Common myeloid progenitor, CD34-positive (primary cell): ENCODE measurements around the gene CASD1. TPM values are rescaled to one million over a fixed set of nuclear protein-coding genes. Genes with fewer than 3 reads are reported as not detected.

Experiments
- CTCF ChIA-PET: fragments of 350-600 bp; sonication (Branson Sonifier 250); formaldehyde crosslinking; loops from one replicate; lab custom pipeline; 2021; ENCODE audit warnings: antibody characterized with exemption; lab: Charles Lee
- POLR2A ChIA-PET: fragments of 350-600 bp; sonication (Branson Sonifier 250); formaldehyde crosslinking; loops from one replicate; lab custom pipeline; 2021; ENCODE audit warnings: antibody characterized with exemption; lab: Charles Lee
- DNase-seq, 3 donors: peaks; one replicate each; pipeline versions ENCODE4 v3.0.0 to v3.0.0-alpha.2; 2013
- H3K27ac ChIP-seq, 2 experiments: 1 replicate in 1 of 2; 2 replicates in 1 of 2; pipeline ENCODE4 v1.7.0; 2013; ENCODE audit warnings: inconsistent platforms in 2 of 2, low read length in 2 of 2, mild to moderate bottlenecking in 2 of 2, low read depth in 1 of 2, moderate library complexity in 1 of 2; ENCODE audit not compliant: severe bottlenecking in 2 of 2, insufficient read depth in 1 of 2, poor library complexity in 1 of 2
- H3K27me3 ChIP-seq, 5 experiments: replicated peaks in 2 of 5; 1 replicate in 3 of 5; 2 replicates in 2 of 5; pipeline versions ENCODE4 v1.6.1 to v1.7.0; 2013; ENCODE audit warnings: low read length in 4 of 5, mild to moderate bottlenecking in 2 of 5, moderate library complexity in 2 of 5, inconsistent platforms in 1 of 5; ENCODE audit not compliant: insufficient read depth in 5 of 5, control insufficient read depth in 4 of 5
- H3K36me3 ChIP-seq, 4 experiments: 1 replicate in 2 of 4; 2 replicates in 2 of 4; pipeline versions ENCODE4 v1.6.1 to v1.7.0; 2013; ENCODE audit warnings: low read length in 3 of 4, control low read depth in 1 of 4, mild to moderate bottlenecking in 1 of 4; ENCODE audit not compliant: control insufficient read depth in 4 of 4, insufficient read depth in 4 of 4
- H3K4me1 ChIP-seq, 4 experiments: 1 replicate in 3 of 4; 2 replicates in 1 of 4; pipeline versions ENCODE4 v1.6.1 to v1.7.1; 2013; ENCODE audit warnings: low read length in 3 of 4, mild to moderate bottlenecking in 3 of 4, control low read depth in 1 of 4, inconsistent platforms in 1 of 4, moderate library complexity in 1 of 4; ENCODE audit not compliant: control insufficient read depth in 4 of 4, insufficient read depth in 4 of 4; ENCODE audit errors: control extremely low read depth in 1 of 4
- H3K4me3 ChIP-seq, 7 experiments: 1 replicate in 4 of 7; 2 replicates in 3 of 7; pipeline versions ENCODE4 v1.5.1 to v1.7.0; 2013; ENCODE audit warnings: mild to moderate bottlenecking in 7 of 7, low read length in 6 of 7, moderate library complexity in 6 of 7, inconsistent platforms in 2 of 7, low read depth in 2 of 7, control low read depth in 1 of 7; ENCODE audit not compliant: insufficient read depth in 4 of 7, control insufficient read depth in 1 of 7; ENCODE audit errors: extremely low read depth in 1 of 7
- H3K9me3 ChIP-seq, 5 experiments: 1 replicate in 4 of 5; 2 replicates in 1 of 5; pipeline versions ENCODE4 v1.6.1 to v1.7.1; 2013; ENCODE audit warnings: low read length in 4 of 5, mild to moderate bottlenecking in 2 of 5, inconsistent platforms in 1 of 5, low read depth in 1 of 5, moderate library complexity in 1 of 5; ENCODE audit not compliant: control insufficient read depth in 4 of 5, insufficient read depth in 2 of 5; ENCODE audit errors: control extremely low read depth in 1 of 5
- WGBS: methylation state at CpG from one replicate; pipeline ENCODE4 v1.1.5; 2013; ENCODE audit not compliant: insufficient coverage; 5-methylcytosine and 5-hydroxymethylcytosine counted together
- polyA plus RNA-seq: library from polyadenylated mRNA; unstranded; fragments of 120-200 nt; gene quantifications from one replicate; pipeline ENCODE4 v1.2.1, GENCODE V29; 2013

Gene CASD1
- 39.9 TPM for polyA plus RNA-seq

GRCh38 chr7:94509264-94509886, at the start of gene CASD1:
CASD1 (plus strand) TSS chr7:94509809; CDS start chr7:94510085, 276 bp downstream.
- H3K9me3 ChIP-seq: no peaks in the 10 kb centered on the region
- H3K27me3 ChIP-seq: no peaks in the 10 kb centered on the region
- POLR2A ChIA-PET: no interaction called here
- peak within 1 kb of the TSS; percentile 85 to 94 for H3K27ac ChIP-seq
- DNase-seq: peak; percentile 50 to 86 (median 80)
- peaks cover 12 to 37% (median 22%) of the 10 kb centered on the region in 4 experiments for H3K4me1 ChIP-seq
- H3K4me3 ChIP-seq: peak within 1 kb of the TSS; percentile 77 to 90 (median 88)
- 6% methylated on average over 18 of the region's 40 CpGs for WGBS
- H3K36me3 ChIP-seq: peaks cover 0 to 2% (median 0%) of the 10 kb centered on the region in 4 experiments
- CTCF ChIA-PET: no interaction called here

GRCh38 chr7:94466516-94466915, 43.1 kb upstream of the CASD1 start:
- Histone ChIP-seq H3K9me3 (peaks cover 0 to under 1% (median 0%) of the 10 kb centered on the region in 5 experiments), H3K36me3 (no peaks in the 10 kb centered on the region), H3K4me1 (no peaks in the 10 kb centered on the region), H3K4me3 (no peak overlapping the region), H3K27ac (no peak overlapping the region), H3K27me3 (no peaks in the 10 kb centered on the region)
- CTCF ChIA-PET: interaction anchor here (0.9 to 1.5 kb wide), 2 partner anchors 9 to 12 kb away, joined by 3 read pairs; no protein-coding TSS in a partner anchor
- no peak for DNase-seq
- POLR2A ChIA-PET: no interaction called here
- WGBS: no CpG with 5 or more reads among the region's 1 CpG

DNA sequence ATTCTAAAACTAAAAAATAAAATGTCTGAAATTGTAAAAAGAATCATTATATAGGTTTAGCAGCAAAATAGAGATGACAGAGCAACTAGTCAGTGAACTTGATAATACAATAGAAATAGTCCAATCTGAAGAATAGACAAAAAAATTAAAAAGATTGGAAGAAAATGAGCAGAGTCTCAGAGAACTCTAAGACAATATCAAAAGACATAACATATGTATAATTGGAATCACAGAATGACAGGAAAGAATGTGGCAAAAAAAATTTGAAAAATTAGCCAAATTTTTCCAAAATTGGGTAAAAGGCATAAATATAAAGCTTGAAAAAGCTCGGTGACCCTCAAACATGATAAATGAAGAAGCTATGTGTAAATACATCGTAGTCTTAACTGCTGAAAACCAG, 38.0 kb upstream of the CASD1 start:
- ChIA-PET CTCF (no interaction called here), POLR2A (no interaction called here)
- no peaks in the 10 kb centered on the region for H3K4me1 ChIP-seq
- 100% methylated on average over 1 of the region's 2 CpGs for WGBS
- no peak for DNase-seq
- H3K9me3 ChIP-seq: peaks cover 0 to 4% (median 0%) of the 10 kb centered on the region in 5 experiments
- H3K4me3 ChIP-seq: no peak overlapping the region
- no peaks in the 10 kb centered on the region for H3K36me3 ChIP-seq
- no peaks in the 10 kb centered on the region for H3K27me3 ChIP-seq
- H3K27ac ChIP-seq: no peak overlapping the region

- ChIA-PET CTCF (no interaction called here), POLR2A (no interaction called here)
Observed at GRCh38 chr7:94472608-94473007, 37.0 kb upstream of the CASD1 start.

DNA sequence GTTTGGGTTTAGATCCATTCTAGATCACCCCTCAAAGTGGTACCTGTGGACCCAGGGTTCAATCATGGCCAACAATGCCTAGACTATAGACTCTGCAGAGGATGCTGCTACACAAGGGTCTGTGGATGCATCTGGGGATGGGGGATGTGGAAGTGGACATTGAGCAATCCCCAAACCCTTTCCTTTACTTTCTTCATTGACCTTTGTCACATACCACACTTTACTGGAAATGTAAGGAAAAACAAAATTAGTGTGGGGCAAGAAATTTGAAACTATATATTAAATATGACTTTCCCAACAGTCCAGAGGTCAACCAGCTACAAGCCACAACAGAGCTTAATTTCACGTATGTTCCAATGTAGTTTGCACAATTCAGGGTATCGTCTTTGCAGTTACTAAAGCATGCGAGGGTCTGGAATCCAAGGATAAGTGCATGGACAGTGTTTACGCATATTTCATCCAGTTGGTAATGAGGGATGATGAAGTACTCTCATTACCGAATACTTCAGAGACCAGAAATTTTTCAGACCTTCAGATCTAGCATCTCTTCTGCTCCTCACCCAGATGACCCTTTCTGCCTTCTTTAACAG, 33.3 kb upstream of the CASD1 start:
- H3K4me1 ChIP-seq: no peaks in the 10 kb centered on the region
- POLR2A ChIA-PET: no interaction called here
- WGBS: 100% methylated on average over 4 of the region's 5 CpGs
- H3K9me3 ChIP-seq: peaks cover 0 to 4% (median 0%) of the 10 kb centered on the region in 5 experiments
- H3K27ac ChIP-seq: no peak overlapping the region
- CTCF ChIA-PET: no interaction called here
- H3K27me3 ChIP-seq: peaks cover 0 to 2% (median 0%) of the 10 kb centered on the region in 5 experiments
- no peak for DNase-seq
- H3K36me3 ChIP-seq: no peaks in the 10 kb centered on the region
- H3K4me3 ChIP-seq: no peak overlapping the region

More at GRCh38 chr7:94472608-94473007, 37.0 kb upstream of the CASD1 start:
- Histone ChIP-seq H3K9me3 (peaks cover 0 to 4% (median 0%) of the 10 kb centered on the region in 5 experiments), H3K27me3 (peaks cover 0 to 2% (median 0%) of the 10 kb centered on the region in 5 experiments), H3K36me3 (no peaks in the 10 kb centered on the region), H3K4me3 (no peak overlapping the region), H3K27ac (no peak overlapping the region), H3K4me1 (no peaks in the 10 kb centered on the region)
- DNase-seq: no peak
- no CpG with 5 or more reads among the region's 1 CpG for WGBS

- CTCF ChIA-PET: interaction anchor here (1.0 kb wide), 1 partner anchor 11 kb away, joined by 3 read pairs; no protein-coding TSS in a partner anchor
- peaks cover 0 to 2% (median 0%) of the 10 kb centered on the region in 5 experiments for H3K27me3 ChIP-seq
- no peak overlapping the region for H3K4me3 ChIP-seq
- H3K36me3 ChIP-seq: no peaks in the 10 kb centered on the region
- DNase-seq: no peak
- H3K9me3 ChIP-seq: no peaks in the 10 kb centered on the region
- WGBS: no CpG with 5 or more reads among the region's 1 CpG
- no peak overlapping the region for H3K27ac ChIP-seq
- no peaks in the 10 kb centered on the region for H3K4me1 ChIP-seq
- POLR2A ChIA-PET: no interaction called here
Observed at GRCh38 chr7:94477878-94478277, 31.7 kb upstream of the CASD1 start.

DNA sequence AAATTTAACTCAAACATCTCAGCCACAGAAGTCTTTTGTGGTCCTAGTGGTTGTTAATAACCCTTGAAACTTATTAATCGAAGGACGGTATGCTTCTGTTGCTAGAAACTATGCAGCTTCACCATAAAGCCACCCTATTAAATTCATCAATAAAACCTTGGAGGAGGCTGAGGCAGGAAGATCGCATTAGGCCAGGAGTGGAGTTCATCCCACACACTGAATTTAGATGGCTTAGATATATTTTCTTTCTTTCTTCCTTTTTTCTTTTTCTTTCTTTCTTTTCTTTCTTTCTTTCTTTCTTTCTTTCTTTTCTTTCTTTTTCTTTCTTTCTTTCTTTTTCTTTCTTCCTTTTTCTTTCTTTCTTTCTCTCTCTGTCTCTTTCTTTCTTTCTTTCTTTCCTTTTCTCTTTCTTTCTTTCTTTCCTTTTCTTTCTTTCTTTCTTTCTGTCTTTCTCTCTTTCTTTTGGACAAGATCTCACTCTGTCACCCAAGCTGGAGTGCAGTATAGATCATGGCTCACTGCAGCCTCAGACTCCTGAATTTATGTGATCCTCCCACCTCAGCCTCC, 30.9 kb upstream of the CASD1 start:
- Histone ChIP-seq H3K36me3 (no peaks in the 10 kb centered on the region), H3K4me1 (no peaks in the 10 kb centered on the region), H3K27me3 (peaks cover 0 to 2% (median 0%) of the 10 kb centered on the region in 5 experiments), H3K4me3 (no peak overlapping the region), H3K9me3 (no peaks in the 10 kb centered on the region), H3K27ac (no peak overlapping the region)
- CTCF ChIA-PET: no interaction called here
- POLR2A ChIA-PET: no interaction called here
- no peak for DNase-seq
- WGBS: no CpG with 5 or more reads among the region's 3 CpGs
